H4 (cell line): ENCODE results near the gene TST. TPM values are rescaled to one million over a fixed set of nuclear protein-coding genes. Genes with fewer than 3 reads are reported as not detected.
A peak's percentile ranks its signal among the peaks of the same experiment; 100 is the strongest.

Source experiments
- DNase-seq: peaks from one replicate; pipeline ENCODE4 v3.0.0-alpha.2; 2015; ENCODE audit warnings: low spot score
- total RNA-seq: library from RNA; depleted of rRNA; stranded (reverse); fragments of >200 nt; shearing (Covaris generic); gene quantifications from 2 replicates; pipeline ENCODE4 v1.2.3, GENCODE V29; 2014; rRNA removed

TST gene
- total RNA-seq, 1 experiment from 2014 or later, result 31.7 TPM

DNA sequence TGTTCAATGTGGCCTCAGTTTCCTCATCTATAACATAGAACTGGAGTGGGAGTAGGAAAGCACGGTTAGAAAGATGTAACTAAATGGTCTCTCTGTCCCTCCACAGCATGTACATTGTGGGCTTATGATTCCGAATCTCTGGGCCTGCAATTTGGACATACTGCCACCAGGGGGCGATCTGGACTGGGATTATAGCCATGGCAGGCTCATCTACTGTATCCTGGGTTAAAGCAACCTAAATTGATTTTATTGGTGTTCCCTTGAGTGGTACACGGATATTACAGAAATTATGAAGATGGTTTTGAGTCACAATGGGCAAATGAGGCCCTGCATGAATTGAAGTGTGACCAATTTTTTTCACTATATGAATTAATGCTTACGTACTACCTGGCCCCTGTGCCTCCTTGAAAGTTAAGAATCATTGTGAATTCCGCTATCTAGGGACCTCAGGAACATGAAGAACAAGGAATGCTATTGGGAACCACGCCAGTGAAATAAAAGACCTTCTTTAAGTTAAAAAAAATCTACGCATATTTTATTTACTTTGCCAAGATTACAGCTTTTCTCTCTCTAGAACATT lies 32.9 kb downstream of the TST start:
- DNase-seq, result no peak

DNA sequence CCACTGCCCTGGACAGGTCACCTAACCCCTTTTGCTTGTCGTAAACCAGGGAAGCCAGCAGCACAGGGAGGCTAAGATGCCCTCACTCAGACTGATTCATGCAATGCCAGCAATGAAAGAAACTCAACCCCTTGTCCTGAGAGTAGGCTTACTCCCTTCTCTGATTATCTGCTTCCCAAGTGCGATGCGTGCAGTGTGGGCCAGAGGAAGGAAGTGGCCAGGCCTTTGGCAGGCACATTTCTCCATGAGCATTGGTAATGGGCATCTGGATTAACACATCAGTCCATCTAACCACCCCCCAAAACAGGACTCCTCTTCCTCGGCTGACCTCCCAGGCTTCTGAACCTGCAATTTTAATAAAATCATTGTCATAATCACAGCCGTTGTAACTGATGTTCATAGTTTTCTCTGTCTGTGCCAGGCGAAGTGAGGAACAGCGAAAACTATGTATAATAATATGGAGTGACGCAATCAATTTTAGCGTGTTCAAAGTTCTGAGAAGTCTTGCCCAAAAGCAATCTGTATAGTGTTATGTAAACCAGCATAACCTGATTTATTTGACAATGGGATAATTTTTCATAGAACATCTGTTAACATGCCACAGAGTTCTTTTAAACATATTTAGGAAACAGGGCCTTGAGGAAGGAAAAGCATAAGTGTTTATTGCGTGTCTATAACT lies 33.9 kb downstream of the TST start:
- no peak for DNase-seq

DNA sequence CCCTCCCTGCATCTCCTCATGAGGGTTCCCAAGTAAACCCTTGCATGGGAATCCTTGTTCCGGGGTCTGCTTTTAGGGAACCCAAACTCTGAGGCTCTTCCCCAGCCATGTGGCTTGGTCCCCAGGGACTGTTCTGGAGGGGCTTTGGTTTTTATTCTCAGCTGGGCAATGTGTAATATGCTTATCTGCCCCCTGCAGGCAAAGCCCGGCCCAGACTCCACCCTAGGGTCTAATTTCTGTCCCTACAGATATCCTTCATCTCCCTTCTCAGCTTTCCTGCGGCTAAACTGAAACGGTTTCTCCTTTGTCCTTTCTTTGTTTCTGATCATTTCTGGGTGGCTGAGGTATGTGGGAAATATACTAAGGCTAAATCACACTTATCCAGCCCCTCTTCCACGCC lies 37.1 kb downstream of the TST start:
- DNase-seq, result no peak

DNA sequence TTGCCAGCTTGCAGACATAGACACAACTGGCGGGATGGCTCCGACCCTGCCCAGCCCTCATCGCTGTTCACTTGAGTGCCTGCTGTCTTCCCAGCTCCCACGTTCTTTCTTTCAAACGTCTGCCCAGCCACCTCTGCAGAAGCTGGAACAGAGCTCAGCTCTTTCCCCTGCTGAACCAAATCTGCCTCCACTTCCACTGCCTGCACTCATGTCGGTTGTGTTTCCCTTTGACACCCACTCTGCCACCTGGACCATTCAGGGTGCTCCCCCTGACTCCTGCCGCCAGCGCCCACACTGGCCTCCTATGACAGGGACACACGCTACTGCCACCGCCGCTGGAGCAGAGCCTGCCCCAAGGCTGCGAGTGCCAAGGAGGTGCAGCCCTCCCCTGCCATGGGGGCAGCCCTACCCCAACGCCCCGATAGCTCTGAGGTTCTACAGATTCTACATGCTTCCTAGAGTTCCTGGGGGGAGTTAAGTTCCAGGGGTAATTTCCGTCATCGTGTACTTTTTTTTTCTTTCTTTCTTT lies 37.9 kb downstream of the TST start:
- DNase-seq, result no peak

DNA sequence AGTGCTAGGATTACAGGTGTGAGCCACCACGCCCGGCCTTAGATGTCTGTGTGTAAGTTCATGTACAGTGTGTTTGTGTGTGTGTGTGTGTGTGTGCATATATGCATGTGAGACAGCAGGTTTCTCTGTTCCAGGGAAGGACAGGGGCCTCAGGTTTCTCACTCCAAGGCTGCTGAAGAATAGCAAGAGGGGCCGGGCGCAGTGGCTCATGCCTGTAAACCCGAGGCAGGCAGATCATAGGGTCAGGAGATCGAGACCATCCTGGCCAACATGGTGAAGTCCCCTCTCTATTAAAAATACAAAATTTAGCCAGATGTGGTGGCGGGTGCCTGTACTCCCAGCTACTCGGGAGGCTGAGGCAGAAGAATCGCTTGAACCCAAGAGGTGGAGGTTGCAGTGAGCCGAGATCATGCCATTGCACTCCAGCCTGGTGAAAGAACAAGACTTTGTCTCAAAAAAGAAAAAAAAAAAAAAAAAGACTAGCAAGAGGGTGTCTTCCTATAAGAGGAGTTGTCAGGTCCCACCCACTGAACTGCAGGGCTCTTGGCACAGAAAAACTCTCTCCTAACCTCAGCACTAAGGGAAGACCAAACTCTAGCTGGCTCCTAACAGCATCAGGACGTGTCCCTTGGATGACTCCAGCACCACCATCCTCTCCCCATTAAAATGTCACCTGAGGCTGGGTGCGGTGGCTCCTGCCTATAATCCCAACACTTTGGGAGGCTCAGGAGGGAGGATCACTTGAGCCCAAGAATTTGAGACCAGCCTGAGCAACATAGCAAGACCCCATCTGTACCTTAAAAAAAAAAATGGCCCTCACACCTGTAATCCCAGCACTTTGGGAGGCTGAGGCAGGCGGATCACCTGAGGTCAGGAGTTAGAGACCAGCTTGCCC lies 40.0 kb downstream of the TST start:
- no peak for DNase-seq

DNA sequence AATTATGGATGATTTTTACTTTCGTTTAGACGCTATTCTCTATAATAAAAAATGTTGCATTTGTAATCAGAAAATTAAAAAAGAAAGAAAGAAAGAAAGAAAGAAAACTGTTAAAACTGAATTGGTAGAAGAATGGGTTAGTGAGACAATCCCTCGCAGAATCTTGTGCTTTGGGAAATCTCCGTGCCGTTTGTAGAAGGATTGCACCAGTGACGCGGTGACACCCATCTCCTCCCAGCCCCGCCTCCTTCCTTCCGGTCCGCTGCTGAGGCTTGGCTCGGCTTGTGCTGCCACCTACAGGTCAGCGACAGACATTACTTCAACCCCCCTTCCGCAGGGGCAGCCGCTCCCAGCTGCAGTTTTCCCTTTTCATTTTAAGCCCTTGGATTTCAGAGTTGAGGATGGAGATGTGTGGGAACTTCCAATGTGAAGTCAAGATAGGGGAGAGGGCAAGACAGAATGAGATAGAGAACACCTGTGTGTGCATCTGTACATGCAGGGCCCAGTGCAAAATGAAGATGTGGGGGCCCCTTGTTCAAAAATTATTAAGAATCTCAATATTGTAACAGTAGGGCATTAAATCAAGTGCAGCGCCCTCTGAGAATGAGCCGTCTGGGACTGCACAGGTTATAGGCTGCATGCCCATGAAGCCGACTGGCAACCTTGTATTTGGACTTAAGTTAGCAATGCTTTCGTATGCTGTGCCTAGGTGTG lies 41.1 kb downstream of the TST start:
- peak; percentile 79 for DNase-seq

DNA sequence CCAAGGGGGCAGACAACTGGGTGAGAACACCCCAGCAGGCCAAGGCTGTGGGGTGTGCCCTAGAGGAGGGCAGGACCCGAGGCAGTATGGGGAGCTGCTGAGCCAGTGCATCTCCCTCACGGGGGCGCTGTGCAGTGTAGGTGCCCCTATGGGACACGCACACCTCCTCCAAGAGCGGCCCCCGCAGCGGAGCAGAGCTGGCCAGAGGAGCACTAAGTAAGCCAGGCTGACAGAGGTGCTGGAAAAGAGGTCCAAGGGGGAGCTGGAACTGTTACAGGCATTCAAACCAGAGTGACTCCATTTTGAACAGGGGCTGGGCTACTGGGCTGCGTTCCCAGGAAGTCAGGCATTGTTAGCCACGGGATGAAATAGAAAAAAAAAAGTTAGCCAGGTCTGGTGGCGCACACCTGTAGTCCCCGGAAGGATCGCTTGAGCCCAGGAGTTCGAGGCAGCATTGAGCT lies 41.8 kb downstream of the TST start:
- peak; percentile 25 for DNase-seq

DNA sequence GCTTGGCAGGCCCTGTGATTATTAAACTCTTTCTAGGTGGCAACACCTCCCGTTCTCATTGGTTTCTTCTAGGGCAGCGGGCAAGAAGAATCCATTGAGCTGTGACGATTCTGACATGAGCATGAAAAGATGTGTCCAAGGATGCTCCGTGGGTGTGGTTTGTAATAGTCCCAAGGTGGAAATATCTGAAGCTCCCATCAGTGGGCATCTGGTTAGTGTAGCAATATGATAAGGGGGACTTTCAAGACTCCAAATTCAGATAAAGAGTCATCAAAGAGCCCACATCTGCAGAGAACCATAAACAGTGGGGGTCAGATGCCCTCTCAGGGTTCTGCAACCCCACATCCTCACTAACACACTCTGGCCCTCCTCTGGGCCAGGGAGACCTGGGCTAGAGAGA lies 42.6 kb downstream of the TST start:
- DNase-seq, result no peak

DNA sequence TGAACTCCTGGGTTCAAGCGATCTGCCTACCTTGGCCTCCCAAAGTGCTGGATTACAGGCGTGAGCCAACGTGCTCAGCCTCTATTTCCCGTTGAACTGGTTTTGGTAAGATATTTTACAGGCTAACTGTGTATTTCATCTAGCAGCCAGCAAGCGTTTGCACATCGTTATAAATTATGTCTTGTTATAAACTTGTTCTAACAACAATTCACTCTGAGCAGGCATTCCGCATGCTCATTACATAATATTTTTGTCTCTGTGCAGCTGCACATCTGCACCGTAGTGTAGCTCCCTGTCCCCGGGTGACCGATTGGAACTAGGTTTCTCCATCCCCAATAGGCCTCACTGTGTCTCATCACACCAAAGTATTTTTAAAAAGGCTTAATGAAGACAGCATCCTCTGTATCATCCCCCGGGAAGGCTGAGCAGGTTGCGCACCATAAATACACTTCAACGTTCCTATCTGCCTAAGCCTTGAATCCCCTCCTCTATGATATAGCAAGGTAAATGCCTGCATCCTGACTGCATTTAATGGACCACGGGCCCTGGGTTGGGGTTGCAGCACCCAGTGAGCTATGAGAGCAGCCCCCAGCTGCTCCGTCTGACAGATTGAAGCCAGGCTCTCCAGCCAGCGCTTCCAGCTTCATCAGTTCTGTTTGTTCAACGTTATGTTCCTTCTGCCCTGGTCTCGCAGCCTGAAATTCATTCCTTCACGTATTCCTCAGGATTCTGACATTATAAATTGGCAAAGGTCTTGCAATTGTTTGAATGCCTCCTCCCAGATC lies 47.7 kb downstream of the TST start:
- no peak for DNase-seq

DNA sequence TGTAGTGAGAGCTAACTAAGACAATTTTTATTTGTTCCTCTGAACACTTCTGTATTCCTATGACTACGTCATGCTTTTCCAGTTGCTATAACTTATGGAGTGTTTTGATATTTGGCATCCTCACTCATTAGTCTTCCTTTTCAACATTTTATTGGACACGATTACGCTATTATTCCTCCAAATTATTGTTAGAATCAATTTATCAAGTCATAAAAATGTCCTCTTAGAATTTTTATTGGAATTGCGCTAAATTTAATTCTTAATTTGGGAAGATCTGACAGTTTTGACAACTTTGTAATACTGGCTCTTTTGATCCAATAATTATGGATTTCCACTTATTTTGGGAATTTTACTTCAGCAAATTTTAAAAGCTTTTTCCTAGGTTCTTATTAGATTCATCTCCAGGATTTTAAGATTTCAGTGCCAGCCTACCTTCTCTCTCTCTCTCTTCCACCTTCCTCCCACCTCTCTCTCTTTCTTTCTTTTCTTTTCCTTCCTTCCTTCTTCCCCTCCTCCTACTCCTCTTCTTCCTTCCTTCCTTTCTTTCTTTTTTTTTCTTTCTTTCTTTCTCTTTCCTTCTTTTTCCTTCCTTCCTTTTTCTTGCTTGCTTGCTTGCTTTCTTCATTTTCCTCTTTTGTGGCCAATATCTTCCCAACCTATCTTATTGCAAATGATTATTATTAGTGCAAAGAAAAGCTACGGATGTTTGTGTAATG lies 50.8 kb downstream of the TST start:
- no peak for DNase-seq

DNA sequence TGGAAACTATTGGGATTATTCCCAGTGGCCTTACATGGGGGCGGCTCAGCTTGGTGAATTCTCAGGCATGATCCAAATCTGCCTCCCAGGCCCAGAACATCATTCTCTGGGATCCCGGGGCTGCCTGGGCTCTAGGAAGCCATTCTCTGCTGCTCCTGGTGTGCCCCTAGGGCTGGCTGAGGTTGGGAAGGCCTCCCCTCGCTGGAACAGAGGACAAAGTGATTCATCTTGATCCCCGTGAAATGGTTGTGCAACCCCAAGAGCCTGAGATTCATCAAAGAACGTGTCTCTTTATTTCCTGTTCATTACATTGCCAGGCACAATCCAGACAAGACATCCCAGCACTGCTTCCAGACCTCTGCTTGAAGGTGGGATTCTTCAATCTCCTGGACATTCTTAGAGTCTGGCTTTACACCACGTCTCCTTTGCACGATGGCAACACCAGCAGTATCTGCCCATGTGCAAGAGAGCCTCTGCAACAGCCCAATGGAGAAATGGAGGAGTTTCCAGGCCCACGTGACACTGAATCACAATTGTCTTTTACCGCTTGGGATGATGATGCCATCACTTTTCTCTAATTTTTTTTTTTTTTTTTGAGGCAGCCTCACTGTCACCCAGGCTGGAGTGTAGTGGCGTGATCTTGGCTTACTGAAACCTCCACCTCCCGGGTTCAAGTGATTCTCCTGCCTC lies 52.3 kb downstream of the TST start:
- DNase-seq, result no peak

DNA sequence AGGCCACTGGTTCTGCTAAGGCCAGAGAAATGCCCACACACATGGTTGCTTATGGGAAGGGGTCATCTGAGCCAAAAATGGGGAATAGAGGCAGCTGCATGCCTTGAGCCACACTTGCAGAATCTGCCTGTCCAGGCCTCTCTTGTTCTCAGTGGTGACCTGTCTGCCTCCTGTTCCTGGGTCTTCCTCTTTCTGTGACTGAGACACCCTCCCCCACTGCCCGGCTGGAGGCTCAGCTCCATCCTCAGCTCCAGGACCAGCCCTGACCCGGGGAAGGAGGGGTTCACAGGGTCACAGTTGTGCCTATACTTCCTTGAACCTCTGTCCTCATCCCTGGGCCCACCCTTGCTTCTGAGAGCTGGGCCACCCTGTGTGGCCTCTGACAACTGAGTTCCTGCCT lies 53.6 kb downstream of the TST start:
- DNase-seq, result no peak

DNA sequence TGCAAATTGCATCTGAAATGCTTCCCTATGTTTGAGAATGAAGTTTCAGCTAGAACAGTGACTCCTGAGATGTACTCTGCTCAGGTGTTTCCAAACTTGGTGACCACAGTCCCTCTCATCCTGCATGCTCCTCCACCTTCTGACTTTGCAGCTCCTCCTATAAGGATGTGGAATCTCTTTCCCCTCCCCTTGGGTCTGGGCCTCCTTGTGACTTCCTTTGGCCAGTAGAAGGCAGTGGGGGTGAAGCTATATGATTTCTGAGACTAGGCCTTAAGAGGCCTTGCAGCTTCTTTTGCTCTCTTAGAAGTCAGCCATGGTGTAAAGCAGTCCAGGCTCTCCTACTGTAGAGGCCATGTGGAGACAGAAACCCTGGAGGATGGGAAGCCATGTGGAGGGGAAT lies 55.1 kb downstream of the TST start:
- no peak for DNase-seq

DNA sequence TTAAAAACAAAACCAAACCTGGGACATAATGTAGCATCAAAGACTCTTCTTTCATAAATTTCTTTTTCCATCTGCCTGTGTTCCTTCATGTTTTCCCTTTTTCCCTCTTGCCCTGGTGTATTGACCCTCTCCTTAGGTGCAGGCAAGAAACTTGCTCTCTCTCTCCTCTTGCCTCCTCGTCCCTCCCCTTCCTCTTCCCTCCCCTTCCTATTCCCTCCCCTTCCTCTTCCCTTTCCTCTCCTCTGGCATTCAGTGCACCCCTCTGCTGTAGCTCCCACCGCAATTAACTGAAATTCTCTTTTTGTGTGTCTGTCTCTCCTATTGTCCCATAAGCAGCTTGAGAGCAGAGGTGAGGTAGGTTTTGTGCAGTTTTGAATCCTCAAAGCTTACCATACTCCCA lies 55.9 kb downstream of the TST start:
- no peak for DNase-seq

DNA sequence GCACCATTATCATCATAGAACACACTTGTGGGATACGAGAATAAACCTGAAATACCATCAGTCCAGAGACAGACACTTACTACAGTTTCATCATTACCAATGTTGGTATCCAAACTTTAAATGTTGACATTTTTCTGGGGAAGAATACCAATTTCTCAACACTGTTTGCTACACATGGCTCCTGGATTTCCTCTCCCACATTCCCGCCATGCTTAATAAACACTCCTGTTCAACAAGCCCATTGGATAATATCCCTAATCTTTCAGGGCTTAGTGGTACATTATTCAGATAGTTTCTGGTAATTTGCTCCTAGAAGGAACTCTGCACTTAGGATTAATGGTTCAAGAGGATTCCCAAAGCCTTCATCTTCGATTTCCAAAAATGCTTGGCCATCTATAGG lies 57.6 kb downstream of the TST start:
- no peak for DNase-seq

Other genes with a start within 250 kb of the TST start
- 12.9 and 17.7 TPM in 2 replicates for gene IFT27, start 243.3 kb downstream of the TST start, total RNA-seq
- gene PVALB, start 202.4 kb downstream of the TST start, total RNA-seq, result not detected in 2 replicates
- not detected in 2 replicates for gene NCF4, start 158.4 kb downstream of the TST start, total RNA-seq
- gene CSF2RB, start 105.8 kb downstream of the TST start, total RNA-seq, result not detected in 2 replicates
- 39.6 and 50.0 TPM in 2 replicates for gene MPST, start 295 bp upstream of the TST start, total RNA-seq
- 6.3 and 7.4 TPM in 2 replicates for gene KCTD17, start 32.3 kb upstream of the TST start, total RNA-seq
- gene TMPRSS6, start 90.3 kb upstream of the TST start, total RNA-seq, result not detected in 2 replicates
- gene IL2RB, start 130.5 kb upstream of the TST start, total RNA-seq, result 0.08 TPM in 1 of 2 replicates, not detected in the other
- gene C1QTNF6, start 168.8 kb upstream of the TST start, total RNA-seq, result 4.9 and 6.3 TPM in 2 replicates
- gene SSTR3, start 193.0 kb upstream of the TST start, total RNA-seq, result not detected in 2 replicates
- 15.5 and 20.9 TPM in 2 replicates for gene RAC2, start 224.8 kb upstream of the TST start, total RNA-seq